K562 (cell line): ENCODE data around the gene GALP. TPM values are rescaled to one million over a fixed set of nuclear protein-coding genes. Genes with fewer than 3 reads are reported as not detected.

ENCODE experiments used
- ARID1B ChIP-seq: fragments of 450-650 bp; IDR thresholded peaks from 2 replicates; pipeline ENCODE4 v1.6.1; 2016; ENCODE audit warnings: antibody characterized with exemption, mild to moderate bottlenecking, inconsistent platforms
- ATF6 ChIP-seq: sonication (generic); formaldehyde crosslinking; IDR thresholded peaks from 2 replicates; pipeline ENCODE4 v1.4.0; 2020; ENCODE audit warnings: mild to moderate bottlenecking, missing genetic modification reagents
- BACH1 ChIP-seq: fragments of 200-800 bp; sonication (Bioruptor generic); IDR thresholded peaks from 2 replicates; pipeline ENCODE4 v1.6.1; 2016; ENCODE audit warnings: missing genetic modification characterization, missing compliant biosample characterization
- CBX5 ChIP-seq: IDR thresholded peaks from 2 replicates; pipeline ENCODE4 v1.6.1; 2014; ENCODE audit warnings: low read depth, borderline replicate concordance
- HNRNPLL ChIP-seq: fragments of 200-400 bp; formaldehyde crosslinking; IDR thresholded peaks from 2 replicates; pipeline ENCODE4 v1.6.1; 2017; ENCODE audit warnings: low read length, low read depth, mild to moderate bottlenecking; ENCODE audit not compliant: poor library complexity, severe bottlenecking
- KAT2B ChIP-seq: IDR thresholded peaks from one replicate; pipeline ENCODE4 v1.6.1; 2012; ENCODE audit warnings: low read depth, mild to moderate bottlenecking, control low read depth, inconsistent platforms, low read length, moderate library complexity
- LCOR ChIP-seq: sonication (generic); formaldehyde crosslinking; IDR thresholded peaks from 2 replicates; pipeline ENCODE4 v1.8.0; 2022; ENCODE audit warnings: mild to moderate bottlenecking, missing genetic modification reagents
- MTA1 ChIP-seq: fragments of 450-650 bp; IDR thresholded peaks from 2 replicates; pipeline ENCODE4 v1.6.1; 2017; ENCODE audit warnings: borderline replicate concordance
- MYBL2 ChIP-seq, 2 experiments: fragments of 450-650 bp in 1 of 2; sonication (generic) in 1 of 2; formaldehyde crosslinking in 1 of 2; IDR thresholded peaks; 2 replicates each; pipeline versions ENCODE4 v1.6.1 to v1.8.1; 2017 to 2022; ENCODE audit warnings: borderline replicate concordance in 1 of 2, inconsistent platforms in 1 of 2, low read depth in 1 of 2, mild to moderate bottlenecking in 1 of 2, missing genetic modification reagents in 1 of 2, moderate library complexity in 1 of 2
- NR4A1 ChIP-seq, 2 experiments: fragments of 250-450 bp in 1 of 2; fragments of 450-650 bp in 1 of 2; sonication (Bioruptor Pico) in 1 of 2; IDR thresholded peaks; 2 replicates each; pipeline versions ENCODE4 v1.4.0 to v1.6.1; 2016 to 2020; ENCODE audit warnings: mild to moderate bottlenecking in 2 of 2, missing compliant biosample characterization in 1 of 2, missing genetic modification characterization in 1 of 2, moderate library complexity in 1 of 2
- PATZ1 ChIP-seq: fragments of 250-450 bp; sonication (Bioruptor Pico); IDR thresholded peaks from 2 replicates; pipeline ENCODE4 v1.5.0; 2020; ENCODE audit warnings: mild to moderate bottlenecking, borderline replicate concordance
- PHB2 ChIP-seq: fragments of 450-650 bp; IDR thresholded peaks from 2 replicates; pipeline ENCODE4 v1.6.1; 2017; ENCODE audit warnings: low read depth
- PTBP1 ChIP-seq: fragments of 200-400 bp; formaldehyde crosslinking; IDR thresholded peaks from 2 replicates; pipeline ENCODE4 v1.6.1; 2017; ENCODE audit warnings: low read depth, low read length
- RBM34 ChIP-seq: fragments of 200-400 bp; formaldehyde crosslinking; IDR thresholded peaks from 2 replicates; pipeline ENCODE4 v1.6.1; 2018; ENCODE audit warnings: low read length, borderline replicate concordance; ENCODE audit not compliant: insufficient read depth
- SAFB2 ChIP-seq: fragments of 200-400 bp; formaldehyde crosslinking; IDR thresholded peaks from 2 replicates; pipeline ENCODE4 v1.6.1; 2018; ENCODE audit warnings: borderline replicate concordance, low read length, low read depth, moderate library complexity; ENCODE audit not compliant: severe bottlenecking
- SIN3B ChIP-seq: fragments of 450-650 bp; IDR thresholded peaks from 2 replicates; pipeline ENCODE4 v1.6.1; 2017; ENCODE audit warnings: low read depth, mild to moderate bottlenecking, moderate library complexity
- SMARCA4 ChIP-seq: fragments of 450-650 bp; IDR thresholded peaks from 2 replicates; pipeline ENCODE4 v1.6.1; 2016
- SMARCC2 ChIP-seq: fragments of 450-650 bp; IDR thresholded peaks from 2 replicates; pipeline ENCODE4 v1.6.1; 2017; ENCODE audit warnings: antibody characterized with exemption, moderate library complexity, mild to moderate bottlenecking, low read depth
- TAF1 ChIP-seq: IDR thresholded peaks from 2 replicates; pipeline ENCODE4 v1.6.1; 2011; ENCODE audit warnings: mild to moderate bottlenecking, low read length, moderate library complexity; ENCODE audit not compliant: insufficient read depth, control insufficient read depth, severe bottlenecking; ENCODE audit errors: extremely low read depth
- TEAD4 ChIP-seq, 2 experiments: sonication (generic) in 1 of 2; formaldehyde crosslinking in 1 of 2; IDR thresholded peaks; 2 replicates each; pipeline versions ENCODE4 v1.6.1 to v1.8.0; 2012 to 2022; ENCODE audit warnings: borderline replicate concordance in 1 of 2, inconsistent platforms in 1 of 2, low read length in 1 of 2, mild to moderate bottlenecking in 1 of 2, missing genetic modification reagents in 1 of 2
- ZBTB12 ChIP-seq: fragments of 250-450 bp; sonication (Bioruptor Pico); IDR thresholded peaks from 2 replicates; pipeline ENCODE4 v1.4.0; 2020
- polyA plus RNA-seq, 8 experiments: library from polyadenylated mRNA; depleted of rRNA in 4 of 8; stranded (reverse) in 5 of 8; unstranded in 3 of 8; fragments of >200 nt; fragmentation: Nextera tagmentation in 2 of 8; fragmentation: Illumina TruSeq in 1 of 8; extraction: Ambion mirVana in 2 of 8; extraction: Trizol in 1 of 8; gene quantifications; 2 replicates each; pipeline versions ENCODE4 v1.2.1 to v1.2.3, GENCODE V29; 2011 to 2014; ENCODE audit warnings: inconsistent platforms in 1 of 8, missing spikeins in 1 of 8
- total RNA-seq, 7 experiments: library from RNA; depleted of rRNA in 6 of 7; stranded (reverse); fragments of >200 nt in 6 of 7; fragmentation: Illumina TruSeq in 2 of 7; extraction: Trizol in 2 of 7; gene quantifications; 2 replicates each; pipeline versions ENCODE4 v1.2.1 to v1.2.3, GENCODE V29; 2011 to 2021; ENCODE audit warnings: low replicate concordance in 1 of 7
- TF ChIP-seq, protein P1 (sequence below): sonication (generic); formaldehyde crosslinking; IDR thresholded peaks from 2 replicates; pipeline ENCODE4 v1.8.0; 2022; ENCODE audit warnings: mild to moderate bottlenecking, missing genetic modification reagents

Gene GALP
- total and polyA plus RNA-seq, 9 of the 15 experiments (the other 6 are each of a cell fraction or from before 2014, with no cell fraction given) = not detected

GRCh38 chr19:56162258-56162657 is 13.6 kb upstream of the GALP start (continued):
- TF ChIP-seq PATZ1 (CRISPR knock-in tag) = no peak
- TF ChIP-seq MYBL2 (IDR thresholded peaks at IDR 0.05; ENCODE audit: low read depth) = no peak
- TF ChIP-seq MYBL2 (CRISPR knock-in tag; IDR thresholded peaks at IDR 0.05; ENCODE audit: borderline replicate concordance) = no peak
- no peak for TF ChIP-seq SIN3B
- TF ChIP-seq SMARCC2 = no peak
- TF ChIP-seq ATF6 = no peak
- TF ChIP-seq SMARCA4 = peak; percentile 56
- TF ChIP-seq TEAD4 (IDR thresholded peaks at IDR 0.05; ENCODE audit: low read length) = 0 out of 2 replicates have a peak, but pooled peaks have one; percentile 13
- TF ChIP-seq TEAD4 (CRISPR knock-in tag; IDR thresholded peaks at IDR 0.05; ENCODE audit: borderline replicate concordance) = no peak
- TF ChIP-seq SAFB2 = no peak
- no peak for TF ChIP-seq HNRNPLL
- no peak for TF ChIP-seq KAT2B
- no peak for TF ChIP-seq BACH1 (tag)
- TF ChIP-seq MTA1 = no peak
- TF ChIP-seq RBM34 = no peak
- TF ChIP-seq NR4A1 (CRISPR knock-in tag; IDR thresholded peaks at IDR 0.05) = no peak
- no peak for TF ChIP-seq NR4A1 (tag; IDR thresholded peaks at IDR 0.05)
- peak; percentile 58; the same call in 1 of the 2 replicates for TF ChIP-seq ARID1B
- TF ChIP-seq, protein P1, sequence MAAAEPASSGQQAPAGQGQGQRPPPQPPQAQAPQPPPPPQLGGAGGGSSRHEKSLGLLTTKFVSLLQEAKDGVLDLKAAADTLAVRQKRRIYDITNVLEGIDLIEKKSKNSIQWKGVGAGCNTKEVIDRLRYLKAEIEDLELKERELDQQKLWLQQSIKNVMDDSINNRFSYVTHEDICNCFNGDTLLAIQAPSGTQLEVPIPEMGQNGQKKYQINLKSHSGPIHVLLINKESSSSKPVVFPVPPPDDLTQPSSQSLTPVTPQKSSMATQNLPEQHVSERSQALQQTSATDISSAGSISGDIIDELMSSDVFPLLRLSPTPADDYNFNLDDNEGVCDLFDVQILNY = no peak
- no peak for TF ChIP-seq PTBP1
- TF ChIP-seq CBX5 = no peak
- no peak for TF ChIP-seq PHB2
- TF ChIP-seq TAF1 = no peak
- TF ChIP-seq ZBTB12 (CRISPR knock-in tag) = no peak
- no peak for TF ChIP-seq LCOR
